SK-N-MC (cell line): Measurements from ENCODE around the gene RAB9B.

Experiments
- EZH2 ChIP-seq: fragments of 200-600 bp; sonication (generic); IDR thresholded peaks from one replicate; pipeline ENCODE4 v1.6.1; 2017; ENCODE audit warnings: antibody characterized with exemption
- POLR2AphosphoS5 ChIP-seq: IDR thresholded peaks from 2 replicates; pipeline ENCODE4 v1.6.1; 2012; ENCODE audit warnings: mild to moderate bottlenecking, low read depth, low read length, borderline replicate concordance

GRCh38 chrX:103830848-103831247 lies 1.2 kb downstream of the RAB9B start:
- TF ChIP-seq EZH2, result no peak
- no peak for TF ChIP-seq POLR2AphosphoS5
